Esophagus muscularis mucosa (tissue), 3 donors: ENCODE data around the gene TAF11L9.
"Not testable (repeated sequence)": the region's sequence is repeated elsewhere in the genome, so short reads cannot be mapped to it uniquely, and the experiment has no call there.

Experiments used
- POLR2A ChIP-seq: fragments of 450-650 bp; IDR thresholded peaks from one replicate; pipeline ENCODE4 v1.6.1; 2017; ENCODE audit warnings: antibody characterized with exemption, moderate library complexity, mild to moderate bottlenecking, low read depth
- TF ChIP-seq, protein P1 (sequence below), 3 experiments: fragments of 200-600 bp in 2 of 3; fragments of 450-650 bp in 1 of 3; sonication (generic) in 2 of 3; IDR thresholded peaks; one replicate each; pipeline ENCODE4 v1.5.1; 2017 to 2019; ENCODE audit warnings: antibody characterized with exemption in 3 of 3, mild to moderate bottlenecking in 2 of 3, moderate library complexity in 1 of 3

DNA sequence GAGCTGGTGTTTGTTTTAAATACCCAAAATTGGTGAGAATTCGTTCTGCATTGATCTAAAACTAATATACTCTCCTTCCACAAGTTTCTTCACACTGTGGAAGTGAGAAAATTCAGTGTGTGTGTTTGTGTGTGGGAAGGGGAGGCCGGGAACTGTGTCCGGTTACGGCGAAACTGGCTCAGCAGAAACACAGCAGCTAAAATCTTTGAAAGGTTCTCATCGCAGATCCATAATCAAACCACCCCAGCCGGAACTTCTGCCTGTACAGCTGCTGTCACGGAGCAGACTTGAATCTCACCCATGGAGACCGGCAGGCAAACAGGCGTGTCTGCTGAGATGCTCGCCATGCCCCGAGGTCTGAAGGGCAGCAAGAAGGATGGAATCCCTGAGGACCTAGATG, 37.6 kb upstream of the TAF11L9 start, which contains the start of gene TAF11L13:
- TF ChIP-seq, protein P1, sequence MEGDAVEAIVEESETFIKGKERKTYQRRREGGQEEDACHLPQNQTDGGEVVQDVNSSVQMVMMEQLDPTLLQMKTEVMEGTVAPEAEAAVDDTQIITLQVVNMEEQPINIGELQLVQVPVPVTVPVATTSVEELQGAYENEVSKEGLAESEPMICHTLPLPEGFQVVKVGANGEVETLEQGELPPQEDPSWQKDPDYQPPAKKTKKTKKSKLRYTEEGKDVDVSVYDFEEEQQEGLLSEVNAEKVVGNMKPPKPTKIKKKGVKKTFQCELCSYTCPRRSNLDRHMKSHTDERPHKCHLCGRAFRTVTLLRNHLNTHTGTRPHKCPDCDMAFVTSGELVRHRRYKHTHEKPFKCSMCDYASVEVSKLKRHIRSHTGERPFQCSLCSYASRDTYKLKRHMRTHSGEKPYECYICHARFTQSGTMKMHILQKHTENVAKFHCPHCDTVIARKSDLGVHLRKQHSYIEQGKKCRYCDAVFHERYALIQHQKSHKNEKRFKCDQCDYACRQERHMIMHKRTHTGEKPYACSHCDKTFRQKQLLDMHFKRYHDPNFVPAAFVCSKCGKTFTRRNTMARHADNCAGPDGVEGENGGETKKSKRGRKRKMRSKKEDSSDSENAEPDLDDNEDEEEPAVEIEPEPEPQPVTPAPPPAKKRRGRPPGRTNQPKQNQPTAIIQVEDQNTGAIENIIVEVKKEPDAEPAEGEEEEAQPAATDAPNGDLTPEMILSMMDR (IDR thresholded peaks at IDR 0.05), result not testable (repeated sequence)
- not testable (repeated sequence) for TF ChIP-seq POLR2A
